Measurements from ENCODE around the gene NPPC.
A peak's percentile ranks its signal among the peaks of the same experiment; 100 is the strongest.
"Not testable (repeated sequence)": the region's sequence is repeated elsewhere in the genome, so short reads cannot be mapped to it uniquely, and the experiment has no call there.

NPPC gene

GRCh38 chr2:231926180-231926741 is at the start of gene NPPC:
TSS of gene NPPC (minus strand) at chr2:231926396. CDS start at chr2:231926249, 147 bp downstream.
- peak; percentile 57 for DNase-seq (ENCODE audit: low read depth)

GRCh38 chr2:231975001-231975400 is 48.8 kb upstream of the NPPC start:
- DNase-seq (ENCODE audit: low read depth) = no peak

- DNase-seq (ENCODE audit: low read depth) = no peak
Observed at GRCh38 chr2:231970461-231970860, 44.3 kb upstream of the NPPC start.

GRCh38 chr2:231968820-231969219 is 42.6 kb upstream of the NPPC start:
- DNase-seq (ENCODE audit: low read depth) = no peak

GRCh38 chr2:231966886-231967285 is 40.7 kb upstream of the NPPC start:
- DNase-seq (ENCODE audit: low read depth) = no peak

- no peak for DNase-seq (ENCODE audit: low read depth)
Observed at GRCh38 chr2:231965102-231965501, 38.9 kb upstream of the NPPC start.

- peak; percentile 80 for DNase-seq (ENCODE audit: low read depth)
Observed at GRCh38 chr2:231961349-231962166, 35.4 kb upstream of the NPPC start, which contains the start of gene DIS3L2. TSS of gene DIS3L2 (plus strand) at chr2:231961713. CDS start at chr2:232014928, 53,215 bp downstream.

- DNase-seq (ENCODE audit: low read depth) = no peak
Observed at GRCh38 chr2:231960810-231961348, 34.7 kb upstream of the NPPC start.

- DNase-seq (ENCODE audit: low read depth) = no peak
Observed at GRCh38 chr2:231957913-231958763, 31.9 kb upstream of the NPPC start.

GRCh38 chr2:231955758-231956472 is 29.7 kb upstream of the NPPC start:
- DNase-seq (ENCODE audit: low read depth) = no peak

GRCh38 chr2:231951452-231952035 is 25.3 kb upstream of the NPPC start:
- no peak for DNase-seq (ENCODE audit: low read depth)

GRCh38 chr2:231947694-231948093 is 21.5 kb upstream of the NPPC start:
- no peak for DNase-seq (ENCODE audit: low read depth)

GRCh38 chr2:231947112-231947511 is 20.9 kb upstream of the NPPC start:
- DNase-seq (ENCODE audit: low read depth) = not testable (repeated sequence)

- no peak for DNase-seq (ENCODE audit: low read depth)
Observed at GRCh38 chr2:231946241-231946814, 20.1 kb upstream of the NPPC start.

GRCh38 chr2:231942180-231942579 is 16.0 kb upstream of the NPPC start:
- no peak for DNase-seq (ENCODE audit: low read depth)

GRCh38 chr2:231941673-231942072 is 15.5 kb upstream of the NPPC start:
- DNase-seq (ENCODE audit: low read depth) = no peak

GRCh38 chr2:231940795-231941194 is 14.6 kb upstream of the NPPC start:
- DNase-seq (ENCODE audit: low read depth) = no peak

GRCh38 chr2:231939022-231939421 is 12.8 kb upstream of the NPPC start:
- no peak for DNase-seq (ENCODE audit: low read depth)

- DNase-seq (ENCODE audit: low read depth) = no peak
Observed at GRCh38 chr2:231937057-231937456, 10.9 kb upstream of the NPPC start.

GRCh38 chr2:231936491-231936890 is 10.3 kb upstream of the NPPC start:
- no peak for DNase-seq (ENCODE audit: low read depth)

GRCh38 chr2:231935815-231936214 is 9.6 kb upstream of the NPPC start:
- DNase-seq (ENCODE audit: low read depth) = no peak
